PC-3 (cell line): ENCODE data around the gene NDEL1.

Source experiments
- EZH2 ChIP-seq: fragments of 300-600 bp; sonication (generic); IDR thresholded peaks from one replicate; pipeline ENCODE4 v1.6.1; 2017; ENCODE audit warnings: antibody characterized with exemption, mild to moderate bottlenecking, low read length; ENCODE audit not compliant: unreplicated experiment
- EZH2phosphoT487 ChIP-seq: fragments of 300-600 bp; sonication (generic); IDR thresholded peaks from 2 replicates; pipeline ENCODE4 v1.6.1; 2018; ENCODE audit warnings: mild to moderate bottlenecking, antibody characterized with exemption, low read length, borderline replicate concordance
- TF ChIP-seq, protein P1 (sequence below): fragments of 300-600 bp; sonication (generic); conservative IDR thresholded peaks from 2 replicates; pipeline ENCODE4 v1.5.1; 2017; ENCODE audit warnings: antibody characterized with exemption, low read depth, mild to moderate bottlenecking, low read length

GRCh38 chr17:8426094-8426720 lies 9.5 kb upstream of the NDEL1 start:
- TF ChIP-seq, protein P1, sequence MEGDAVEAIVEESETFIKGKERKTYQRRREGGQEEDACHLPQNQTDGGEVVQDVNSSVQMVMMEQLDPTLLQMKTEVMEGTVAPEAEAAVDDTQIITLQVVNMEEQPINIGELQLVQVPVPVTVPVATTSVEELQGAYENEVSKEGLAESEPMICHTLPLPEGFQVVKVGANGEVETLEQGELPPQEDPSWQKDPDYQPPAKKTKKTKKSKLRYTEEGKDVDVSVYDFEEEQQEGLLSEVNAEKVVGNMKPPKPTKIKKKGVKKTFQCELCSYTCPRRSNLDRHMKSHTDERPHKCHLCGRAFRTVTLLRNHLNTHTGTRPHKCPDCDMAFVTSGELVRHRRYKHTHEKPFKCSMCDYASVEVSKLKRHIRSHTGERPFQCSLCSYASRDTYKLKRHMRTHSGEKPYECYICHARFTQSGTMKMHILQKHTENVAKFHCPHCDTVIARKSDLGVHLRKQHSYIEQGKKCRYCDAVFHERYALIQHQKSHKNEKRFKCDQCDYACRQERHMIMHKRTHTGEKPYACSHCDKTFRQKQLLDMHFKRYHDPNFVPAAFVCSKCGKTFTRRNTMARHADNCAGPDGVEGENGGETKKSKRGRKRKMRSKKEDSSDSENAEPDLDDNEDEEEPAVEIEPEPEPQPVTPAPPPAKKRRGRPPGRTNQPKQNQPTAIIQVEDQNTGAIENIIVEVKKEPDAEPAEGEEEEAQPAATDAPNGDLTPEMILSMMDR = no peak
- TF ChIP-seq EZH2 (no peak), EZH2phosphoT487 (no peak)
